HEK293 (cell line): ENCODE measurements around the gene SPACDR.

ENCODE experiments used
- CTCF ChIP-seq: fragments of 450-650 bp; formaldehyde crosslinking; IDR thresholded peaks from 2 replicates; pipeline ENCODE4 v1.5.1; 2016; ENCODE audit warnings: missing biosample characterization, missing genetic modification characterization
- REST ChIP-seq: fragments of 450-650 bp; formaldehyde crosslinking; IDR thresholded peaks from 2 replicates; pipeline ENCODE4 v1.5.1; 2016; ENCODE audit warnings: missing biosample characterization, missing genetic modification characterization
- ZFP37 ChIP-seq: fragments of 450-650 bp; formaldehyde crosslinking; IDR thresholded peaks from 2 replicates; pipeline ENCODE4 v1.5.1; 2016; ENCODE audit warnings: missing biosample characterization, missing genetic modification characterization
- ZNF211 ChIP-seq: fragments of 450-650 bp; formaldehyde crosslinking; IDR thresholded peaks from 2 replicates; pipeline ENCODE4 v1.5.1; 2016; ENCODE audit warnings: low read depth, missing biosample characterization, missing genetic modification characterization
- ZNF48 ChIP-seq: fragments of 450-650 bp; formaldehyde crosslinking; IDR thresholded peaks from 2 replicates; pipeline ENCODE4 v1.5.1; 2016; ENCODE audit warnings: missing biosample characterization, missing genetic modification characterization
- ZSCAN18 ChIP-seq: fragments of 450-650 bp; formaldehyde crosslinking; IDR thresholded peaks from 2 replicates; pipeline ENCODE4 v1.5.1; 2016; ENCODE audit warnings: missing biosample characterization, missing genetic modification characterization

- TF ChIP-seq CTCF (tag by site-specific recombination) (no peak), ZNF48 (tag by site-specific recombination) (no peak), REST (no peak), ZNF211 (tag by site-specific recombination) (no peak), ZFP37 (tag by site-specific recombination) (no peak), ZSCAN18 (no peak)
Observed at GRCh38 chr7:100465299-100465698, 1.2 kb upstream of the SPACDR start.
